NCI-H774 (cell line): ENCODE results near the gene AGO4.

Source experiments
- DNase-seq: peaks from one replicate; lab custom pipeline; 2025; lab: John Stamatoyannopoulos, UW

Gene AGO4

GRCh38 chr1:35894656-35895055 is 86.8 kb downstream of the AGO4 start:
- DNase-seq: no peak

- no peak for DNase-seq
Observed at GRCh38 chr1:35899941-35900340, 92.1 kb downstream of the AGO4 start.

GRCh38 chr1:35901235-35901634 is 93.4 kb downstream of the AGO4 start:
- no peak for DNase-seq

- no peak for DNase-seq
Observed at GRCh38 chr1:35902671-35903070, 94.9 kb downstream of the AGO4 start.
